CD4-positive, alpha-beta memory T cell (primary cell): ENCODE data around the gene PRDM16. TPM values are rescaled to one million over a fixed set of nuclear protein-coding genes. Genes with fewer than 3 reads are reported as not detected.
A peak's percentile ranks its signal among the peaks of the same experiment; 100 is the strongest.

Source experiments
- CTCF ChIA-PET: fragments of 350-600 bp; sonication (Branson Sonifier 250); formaldehyde crosslinking; loops from one replicate; lab custom pipeline; 2021; ENCODE audit warnings: inconsistent platforms; ENCODE audit not compliant: partially characterized antibody; lab: Charles Lee
- POLR2A ChIA-PET: fragments of 350-600 bp; sonication (Branson Sonifier 250); formaldehyde crosslinking; loops from one replicate; lab custom pipeline; 2021; ENCODE audit not compliant: partially characterized antibody; lab: Charles Lee
- DNase-seq, 5 donors: peaks; one replicate each; pipeline versions ENCODE4 v3.0.0 to v3.0.0-alpha.2; 2020 to 2022; ENCODE audit warnings: mixed read lengths in 1 of 5
- H3K27ac ChIP-seq: one replicate; pipeline ENCODE4 v1.7.0; 2013; ENCODE audit warnings: low read depth, low read length
- H3K27me3 ChIP-seq: 2 replicates; pipeline ENCODE4 v1.7.0; 2013; ENCODE audit warnings: mild to moderate bottlenecking, low read length, moderate library complexity; ENCODE audit not compliant: insufficient read depth
- H3K36me3 ChIP-seq: 2 replicates; pipeline ENCODE4 v1.7.0; 2013; ENCODE audit warnings: mild to moderate bottlenecking, low read length, moderate library complexity; ENCODE audit not compliant: insufficient read depth
- H3K4me1 ChIP-seq: 2 replicates; pipeline ENCODE4 v1.7.0; 2013; ENCODE audit warnings: mild to moderate bottlenecking, low read length, moderate library complexity; ENCODE audit not compliant: insufficient read depth
- H3K4me3 ChIP-seq, 2 donors: one replicate each; pipeline ENCODE4 v1.7.0; 2013; ENCODE audit warnings: low read length in 2 of 2, mild to moderate bottlenecking in 1 of 2
- H3K9me3 ChIP-seq, 2 donors: one replicate each; pipeline ENCODE4 v1.7.0; 2013; ENCODE audit warnings: low read length in 2 of 2, control low read depth in 1 of 2; ENCODE audit not compliant: control insufficient read depth in 1 of 2
- H3K27ac Mint-ChIP-seq, 7 donors: one replicate each; pipeline ENCODE4 v1.8.0; 2020 to 2021; ENCODE audit warnings: mixed read lengths in 7 of 7, mild to moderate bottlenecking in 6 of 7, inconsistent platforms in 3 of 7, moderate library complexity in 3 of 7
- H3K27me3 Mint-ChIP-seq, 2 donors: one replicate each; pipeline ENCODE4 v1.8.0; 2020 to 2021; ENCODE audit warnings: mixed read lengths in 2 of 2
- H3K36me3 Mint-ChIP-seq, 2 donors: one replicate each; pipeline ENCODE4 v1.8.0; 2020 to 2021; ENCODE audit warnings: mixed read lengths in 2 of 2, inconsistent platforms in 1 of 2, mild to moderate bottlenecking in 1 of 2
- H3K4me1 Mint-ChIP-seq, 4 donors: one replicate each; pipeline ENCODE4 v1.8.0; 2020 to 2021; ENCODE audit warnings: mixed read lengths in 4 of 4, mild to moderate bottlenecking in 1 of 4
- H3K4me3 Mint-ChIP-seq, 8 donors: one replicate each; pipeline ENCODE4 v1.8.0; 2020 to 2021; ENCODE audit warnings: mixed read lengths in 8 of 8, mild to moderate bottlenecking in 7 of 8, moderate library complexity in 6 of 8, inconsistent platforms in 3 of 8
- H3K9me3 Mint-ChIP-seq, 8 donors: one replicate each; pipeline ENCODE4 v1.8.0; 2020 to 2021; ENCODE audit warnings: mixed read lengths in 8 of 8, mild to moderate bottlenecking in 5 of 8, inconsistent platforms in 3 of 8, moderate library complexity in 1 of 8
- intact Hi-C: fragments of 100-400 bp; cut with micrococcal nuclease; formaldehyde crosslinking; loops from one replicate; pipeline ENCODE4 v1.15.1; 2023
- polyA plus RNA-seq, 2 donors: library from polyadenylated mRNA; unstranded; fragments of 300-500 nt; fragmentation: Illumina TruSeq; gene quantifications; one replicate each; pipeline ENCODE4 v1.2.3, GENCODE V29; 2021
- total RNA-seq, 2 experiments: library from RNA; stranded (reverse); gene quantifications; one replicate each; pipeline ENCODE4 v1.2.3, GENCODE V29; 2021

Gene PRDM16
- total and polyA plus RNA-seq, 4 experiments from 2014 or later = not detected

GRCh38 chr1:3038571-3039181, 30.3 kb upstream of the PRDM16 start:
- CTCF ChIA-PET = no interaction called here

DNA sequence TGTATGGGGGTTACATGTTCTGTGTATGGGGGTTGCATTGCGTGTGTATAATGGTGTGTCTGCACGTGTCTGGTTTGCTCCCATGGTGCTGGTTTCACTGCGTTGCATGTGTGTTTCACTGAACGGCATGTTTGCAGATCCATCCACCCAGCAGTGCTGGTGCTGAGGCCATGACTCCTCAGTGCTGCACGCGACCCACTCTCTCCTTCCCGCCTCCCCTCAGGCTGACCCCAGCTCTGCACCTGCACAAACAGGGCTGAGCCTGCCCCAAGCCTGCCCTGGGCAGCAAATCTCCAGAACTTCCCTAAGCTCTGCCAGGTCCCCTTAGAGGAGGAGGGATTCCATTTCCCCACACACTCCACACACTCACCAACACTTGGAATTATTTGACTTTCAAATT, 29.0 kb upstream of the PRDM16 start:
- no peak for DNase-seq
- intact Hi-C loops = no loop called here
- Mint-ChIP-seq H3K9me3 (no peaks in the 10 kb centered on the region), H3K27ac (no peak overlapping the region), H3K36me3 (no peaks in the 10 kb centered on the region), H3K27me3 (peaks cover 2 to 3% of the 10 kb centered on the region in 2 donors), H3K4me1 (peaks cover 0 to 5% (median 0%) of the 10 kb centered on the region in 4 donors), H3K4me3 (no peak overlapping the region)
- CTCF ChIA-PET = no interaction called here
- Histone ChIP-seq H3K27me3 (no peaks in the 10 kb centered on the region), H3K4me1 (no peaks in the 10 kb centered on the region), H3K36me3 (no peaks in the 10 kb centered on the region), H3K4me3 (no peak overlapping the region), H3K9me3 (no peaks in the 10 kb centered on the region), H3K27ac (no peak overlapping the region)
- POLR2A ChIA-PET = no interaction called here

More at GRCh38 chr1:3038571-3039181, 30.3 kb upstream of the PRDM16 start:
- Histone ChIP-seq H3K4me3 (no peak overlapping the region), H3K9me3 (no peaks in the 10 kb centered on the region), H3K27ac (no peak overlapping the region), H3K36me3 (no peaks in the 10 kb centered on the region), H3K4me1 (peaks cover 9% of the 10 kb centered on the region), H3K27me3 (no peaks in the 10 kb centered on the region)
- H3K9me3 Mint-ChIP-seq = no peaks in the 10 kb centered on the region
- H3K27me3 Mint-ChIP-seq = no peaks in the 10 kb centered on the region
- POLR2A ChIA-PET = no interaction called here
- no peak overlapping the region for H3K27ac Mint-ChIP-seq
- no peak overlapping the region for H3K4me3 Mint-ChIP-seq
- DNase-seq = no peak
- intact Hi-C loops = no loop called here
- H3K36me3 Mint-ChIP-seq = no peaks in the 10 kb centered on the region
- peaks cover 0 to 11% (median 6%) of the 10 kb centered on the region in 4 donors for H3K4me1 Mint-ChIP-seq

GRCh38 chr1:3042481-3042880, 26.5 kb upstream of the PRDM16 start:
- Mint-ChIP-seq H3K36me3 (no peaks in the 10 kb centered on the region), H3K4me3 (no peak overlapping the region), H3K27ac (no peak overlapping the region), H3K9me3 (no peaks in the 10 kb centered on the region), H3K27me3 (peaks cover 6 to 8% of the 10 kb centered on the region in 2 donors), H3K4me1 (no peaks in the 10 kb centered on the region)
- CTCF ChIA-PET = no interaction called here
- H3K4me1 ChIP-seq = no peaks in the 10 kb centered on the region
- intact Hi-C loops = no loop called here
- DNase-seq = no peak
- no peak overlapping the region for H3K27ac ChIP-seq
- POLR2A ChIA-PET = no interaction called here
- no peaks in the 10 kb centered on the region for H3K27me3 ChIP-seq
- no peaks in the 10 kb centered on the region for H3K9me3 ChIP-seq
- H3K36me3 ChIP-seq = no peaks in the 10 kb centered on the region
- no peak overlapping the region for H3K4me3 ChIP-seq

- Histone ChIP-seq H3K4me3 (no peak overlapping the region), H3K9me3 (no peaks in the 10 kb centered on the region), H3K27ac (no peak overlapping the region), H3K36me3 (no peaks in the 10 kb centered on the region), H3K4me1 (no peaks in the 10 kb centered on the region), H3K27me3 (no peaks in the 10 kb centered on the region)
- Mint-ChIP-seq H3K4me3 (no peak overlapping the region), H3K9me3 (peaks cover 0 to 5% (median 3%) of the 10 kb centered on the region in 8 donors), H3K27ac (no peak overlapping the region), H3K36me3 (no peaks in the 10 kb centered on the region), H3K27me3 (peaks cover 13 to 28% of the 10 kb centered on the region in 2 donors), H3K4me1 (peaks cover 0 to 2% (median under 1%) of the 10 kb centered on the region in 4 donors)
- POLR2A ChIA-PET = no interaction called here
- CTCF ChIA-PET = no interaction called here
- intact Hi-C loops = no loop called here
- DNase-seq = no peak
These were observed 19.8 kb upstream of the PRDM16 start for GRCh38 chr1:3049164-3049563.

DNA sequence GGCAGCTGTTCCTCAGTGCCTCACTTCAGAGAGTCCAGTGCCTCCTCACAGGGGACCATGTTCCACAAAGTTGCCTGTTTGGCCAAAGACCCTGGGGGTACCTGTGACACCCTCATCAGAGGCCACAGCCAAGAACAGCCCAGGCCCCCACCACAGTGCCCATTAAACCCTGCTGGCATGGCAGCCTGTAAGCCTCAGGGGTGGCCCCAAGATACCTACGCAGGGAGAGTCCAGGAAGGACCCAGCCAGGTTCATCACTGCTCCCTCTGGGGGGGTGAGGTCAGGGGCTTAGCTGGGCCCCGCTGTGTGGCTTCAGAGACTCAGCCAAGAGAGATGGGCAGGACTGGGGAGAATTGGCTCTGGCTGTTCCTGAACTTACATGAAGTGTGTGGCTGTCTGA, 19.1 kb upstream of the PRDM16 start:
- ChIA-PET CTCF (no interaction called here), POLR2A (no interaction called here)
- H3K4me1 Mint-ChIP-seq = peaks cover 0 to 2% (median under 1%) of the 10 kb centered on the region in 4 donors
- H3K4me3 Mint-ChIP-seq = no peak overlapping the region
- Histone ChIP-seq H3K27me3 (no peaks in the 10 kb centered on the region), H3K4me3 (no peak overlapping the region), H3K9me3 (no peaks in the 10 kb centered on the region), H3K27ac (no peak overlapping the region), H3K36me3 (no peaks in the 10 kb centered on the region), H3K4me1 (no peaks in the 10 kb centered on the region)
- peaks cover 11 to 26% of the 10 kb centered on the region in 2 donors for H3K27me3 Mint-ChIP-seq
- no peak for DNase-seq
- intact Hi-C loops = no loop called here
- no peak overlapping the region for H3K27ac Mint-ChIP-seq
- H3K9me3 Mint-ChIP-seq = peaks cover 0 to 5% (median 3%) of the 10 kb centered on the region in 8 donors
- H3K36me3 Mint-ChIP-seq = no peaks in the 10 kb centered on the region

DNA sequence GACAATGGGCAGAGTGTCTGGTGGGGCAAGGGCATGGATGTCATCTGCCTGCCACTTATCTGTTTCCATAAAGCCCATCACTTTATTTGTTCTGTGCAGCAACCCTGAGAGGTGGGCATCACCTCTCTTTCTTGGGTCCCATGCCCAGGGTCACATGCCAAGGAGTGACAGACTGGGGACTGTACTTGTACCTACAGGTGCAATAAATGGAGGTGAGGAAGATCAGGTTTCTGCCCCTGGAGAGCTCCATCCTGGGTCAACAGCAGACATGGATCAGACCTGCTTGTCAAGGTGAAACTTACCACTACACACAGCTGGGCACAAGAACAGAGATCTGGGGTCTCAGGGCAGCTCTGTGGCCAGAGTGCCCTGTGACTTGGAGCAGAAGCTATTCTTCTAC, 18.4 kb upstream of the PRDM16 start:
- Mint-ChIP-seq H3K4me1 (peaks cover 0 to 2% (median under 1%) of the 10 kb centered on the region in 4 donors), H3K9me3 (peaks cover 0 to 5% (median 3%) of the 10 kb centered on the region in 8 donors), H3K4me3 (no peak overlapping the region), H3K36me3 (no peaks in the 10 kb centered on the region), H3K27me3 (peaks cover 11 to 24% of the 10 kb centered on the region in 2 donors), H3K27ac (no peak overlapping the region)
- no peaks in the 10 kb centered on the region for H3K27me3 ChIP-seq
- no peaks in the 10 kb centered on the region for H3K36me3 ChIP-seq
- no peak for DNase-seq
- no peak overlapping the region for H3K4me3 ChIP-seq
- intact Hi-C loops = no loop called here
- no peaks in the 10 kb centered on the region for H3K9me3 ChIP-seq
- H3K27ac ChIP-seq = no peak overlapping the region
- no peaks in the 10 kb centered on the region for H3K4me1 ChIP-seq
- POLR2A ChIA-PET = no interaction called here
- CTCF ChIA-PET = no interaction called here

DNA sequence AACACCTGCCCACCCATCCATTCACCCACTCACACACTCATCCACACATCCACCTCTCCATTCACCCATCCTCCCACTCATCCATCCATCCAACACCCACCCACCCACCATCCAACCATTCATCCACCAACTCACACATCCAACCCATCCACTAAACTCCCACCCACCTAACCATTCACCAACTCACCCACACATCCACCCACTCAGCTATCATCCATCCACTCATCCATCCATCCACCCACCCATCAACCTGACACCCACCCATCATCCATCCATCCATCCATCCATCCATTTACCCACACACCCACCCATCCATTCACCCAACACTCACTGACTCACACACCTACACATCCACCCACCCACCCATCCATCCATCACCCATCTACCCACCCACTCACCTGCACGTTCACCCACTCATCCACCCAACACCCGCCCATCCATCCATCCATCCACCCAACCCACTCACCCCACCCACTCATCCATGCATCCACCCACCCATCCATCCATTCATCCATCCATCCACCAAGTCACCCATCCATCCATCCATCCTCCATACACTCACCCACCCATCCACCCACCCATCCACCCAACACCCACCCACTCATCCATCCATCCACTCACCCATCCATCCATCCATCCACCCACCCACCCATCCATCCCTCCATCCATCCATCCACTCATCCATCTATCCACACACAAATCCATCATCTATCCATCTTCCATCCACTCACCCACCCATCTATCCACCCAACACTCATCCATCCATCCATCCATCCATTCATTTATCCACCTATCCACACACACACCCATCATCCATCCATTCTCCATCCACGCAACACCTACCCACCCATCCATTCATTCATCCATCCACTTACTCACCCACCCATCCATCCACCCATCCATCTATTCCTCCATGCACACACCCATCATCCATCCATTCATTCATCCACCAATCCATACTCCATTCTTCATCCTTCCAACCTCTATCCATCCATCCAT, 17.4 kb upstream of the PRDM16 start:
- H3K4me3 ChIP-seq = no peak overlapping the region
- Mint-ChIP-seq H3K9me3 (peaks cover 0 to 5% (median 3%) of the 10 kb centered on the region in 8 donors), H3K4me3 (no peak overlapping the region), H3K4me1 (peaks cover 0 to 2% (median under 1%) of the 10 kb centered on the region in 4 donors), H3K36me3 (no peaks in the 10 kb centered on the region), H3K27me3 (peaks cover 6 to 20% of the 10 kb centered on the region in 2 donors), H3K27ac (peak overlapping the region in 1 of 7 donors; percentile 88)
- DNase-seq = no peak
- no peaks in the 10 kb centered on the region for H3K27me3 ChIP-seq
- CTCF ChIA-PET = no interaction called here
- H3K36me3 ChIP-seq = no peaks in the 10 kb centered on the region
- H3K9me3 ChIP-seq = no peaks in the 10 kb centered on the region
- POLR2A ChIA-PET = no interaction called here
- intact Hi-C loops = no loop called here
- no peaks in the 10 kb centered on the region for H3K4me1 ChIP-seq
- H3K27ac ChIP-seq = no peak overlapping the region
